K562 (cell line): ENCODE data around the gene ZNF224. TPM values are rescaled to one million over a fixed set of nuclear protein-coding genes. Genes with fewer than 3 reads are reported as not detected.

Source experiments
- polyA plus RNA-seq, 8 experiments: library from polyadenylated mRNA; depleted of rRNA in 4 of 8; stranded (reverse) in 5 of 8; unstranded in 3 of 8; fragments of >200 nt; fragmentation: Nextera tagmentation in 2 of 8; fragmentation: Illumina TruSeq in 1 of 8; extraction: Ambion mirVana in 2 of 8; extraction: Trizol in 1 of 8; gene quantifications; 2 replicates each; pipeline versions ENCODE4 v1.2.1 to v1.2.3, GENCODE V29; 2011 to 2014; ENCODE audit warnings: inconsistent platforms in 1 of 8, missing spikeins in 1 of 8
- small RNA-seq: library from RNA; depleted of rRNA; stranded (forward); fragments of <200 nt; gene quantifications from one replicate; pipeline ENCODE3, GENCODE V24; 2014
- total RNA-seq, 7 experiments: library from RNA; depleted of rRNA in 6 of 7; stranded (reverse); fragments of >200 nt in 6 of 7; fragmentation: Illumina TruSeq in 2 of 7; extraction: Trizol in 2 of 7; gene quantifications; 2 replicates each; pipeline versions ENCODE4 v1.2.1 to v1.2.3, GENCODE V29; 2011 to 2021; ENCODE audit warnings: low replicate concordance in 1 of 7

Gene ZNF224
- total and polyA plus RNA-seq, 9 of the 15 experiments (the other 6 are each of a cell fraction or from before 2014, with no cell fraction given), result 4.4 to 15.6 (median 10.0) TPM

Small RNA genes lying within 50 kb of the gene (small RNA-seq; reads per million reads assigned to genes)
- not detected for gene RNU6-902P

Other genes with a start within 250 kb of the ZNF224 start
Only the 7 nearest of the 14 such genes appear.
- 1.3 and 1.6 TPM in 2 replicates for gene ZNF230, start 91.4 kb upstream of the ZNF224 start, total RNA-seq (2014; rRNA removed)
- 2.4 and 3.0 TPM in 2 replicates for gene ZNF230, start 91.4 kb upstream of the ZNF224 start, total RNA-seq (2014; rRNA removed; fragmentation: Illumina TruSeq; extraction: Trizol)
- gene ZNF230, start 91.4 kb upstream of the ZNF224 start, total RNA-seq (2015; rRNA removed; fragmentation: Illumina TruSeq; extraction: Trizol), result 1.6 and 2.3 TPM in 2 replicates
- 1.8 and 3.1 TPM in 2 replicates for gene ZNF230, start 91.4 kb upstream of the ZNF224 start, total RNA-seq (2021)
- gene ZNF230, start 91.4 kb upstream of the ZNF224 start, polyA plus RNA-seq (2011; rRNA removed), result 2.2 and 4.0 TPM in 2 replicates
- 1.7 and 2.2 TPM in 2 replicates for gene ZNF230, start 91.4 kb upstream of the ZNF224 start, polyA plus RNA-seq (2014; fragmentation: Illumina TruSeq; extraction: Trizol)
- gene ZNF230, start 91.4 kb upstream of the ZNF224 start, polyA plus RNA-seq (2014; fragmentation: Nextera tagmentation; extraction: Ambion mirVana), result 1 to 10 TPM; 2.0 TPM
- 2.3 and 3.1 TPM in 2 replicates for gene ZNF230, start 91.4 kb upstream of the ZNF224 start, polyA plus RNA-seq (2014; rRNA removed)
- 2.2 and 4.2 TPM in 2 replicates for gene ZNF222, start 69.0 kb upstream of the ZNF224 start, total RNA-seq (2014; rRNA removed)
- 4.5 and 5.8 TPM in 2 replicates for gene ZNF222, start 69.0 kb upstream of the ZNF224 start, total RNA-seq (2014; rRNA removed; fragmentation: Illumina TruSeq; extraction: Trizol)
- 2.3 and 3.0 TPM in 2 replicates for gene ZNF222, start 69.0 kb upstream of the ZNF224 start, total RNA-seq (2015; rRNA removed; fragmentation: Illumina TruSeq; extraction: Trizol)
- gene ZNF222, start 69.0 kb upstream of the ZNF224 start, total RNA-seq (2021), result 2.3 and 2.8 TPM in 2 replicates
- gene ZNF222, start 69.0 kb upstream of the ZNF224 start, polyA plus RNA-seq (2011; rRNA removed), result 1.8 and 2.3 TPM in 2 replicates
- gene ZNF222, start 69.0 kb upstream of the ZNF224 start, polyA plus RNA-seq (2014; fragmentation: Illumina TruSeq; extraction: Trizol), result 3.6 and 3.8 TPM in 2 replicates
- 1 to 10 TPM; 2.4 to 3.6 TPM for gene ZNF222, start 69.0 kb upstream of the ZNF224 start, polyA plus RNA-seq (2014; fragmentation: Nextera tagmentation; extraction: Ambion mirVana)
- gene ZNF222, start 69.0 kb upstream of the ZNF224 start, polyA plus RNA-seq (2014; rRNA removed), result 2.8 and 4.6 TPM in 2 replicates
- gene ZNF223, start 42.3 kb upstream of the ZNF224 start, total RNA-seq (2014; rRNA removed), result 1.2 and 1.3 TPM in 2 replicates
- gene ZNF223, start 42.3 kb upstream of the ZNF224 start, total RNA-seq (2014; rRNA removed; fragmentation: Illumina TruSeq; extraction: Trizol), result 0.44 and 0.70 TPM in 2 replicates
- gene ZNF223, start 42.3 kb upstream of the ZNF224 start, total RNA-seq (2015; rRNA removed; fragmentation: Illumina TruSeq; extraction: Trizol), result 0.54 and 0.57 TPM in 2 replicates
- 0.35 and 0.85 TPM in 2 replicates for gene ZNF223, start 42.3 kb upstream of the ZNF224 start, total RNA-seq (2021)
- 0.21 and 0.26 TPM in 2 replicates for gene ZNF223, start 42.3 kb upstream of the ZNF224 start, polyA plus RNA-seq (2011; rRNA removed)
- gene ZNF223, start 42.3 kb upstream of the ZNF224 start, polyA plus RNA-seq (2014; fragmentation: Illumina TruSeq; extraction: Trizol), result 0.71 and 1.1 TPM in 2 replicates
- 1 to 10 TPM; 1.2 to 1.8 TPM for gene ZNF223, start 42.3 kb upstream of the ZNF224 start, polyA plus RNA-seq (2014; fragmentation: Nextera tagmentation; extraction: Ambion mirVana)
- gene ZNF223, start 42.3 kb upstream of the ZNF224 start, polyA plus RNA-seq (2014; rRNA removed), result 0.98 and 1.1 TPM in 2 replicates
- gene ZNF284, start 22.2 kb upstream of the ZNF224 start, total RNA-seq (2014; rRNA removed), result 0.16 and 0.23 TPM in 2 replicates
- gene ZNF284, start 22.2 kb upstream of the ZNF224 start, total RNA-seq (2014; rRNA removed; fragmentation: Illumina TruSeq; extraction: Trizol), result 0.22 and 0.29 TPM in 2 replicates
- gene ZNF284, start 22.2 kb upstream of the ZNF224 start, total RNA-seq (2015; rRNA removed; fragmentation: Illumina TruSeq; extraction: Trizol), result 0.18 and 0.19 TPM in 2 replicates
- 0.18 and 0.24 TPM in 2 replicates for gene ZNF284, start 22.2 kb upstream of the ZNF224 start, total RNA-seq (2021)
- 0.04 and 0.07 TPM in 2 replicates for gene ZNF284, start 22.2 kb upstream of the ZNF224 start, polyA plus RNA-seq (2011; rRNA removed)
- gene ZNF284, start 22.2 kb upstream of the ZNF224 start, polyA plus RNA-seq (2014; fragmentation: Illumina TruSeq; extraction: Trizol), result 0.10 and 0.17 TPM in 2 replicates
- gene ZNF284, start 22.2 kb upstream of the ZNF224 start, polyA plus RNA-seq (2014; fragmentation: Nextera tagmentation; extraction: Ambion mirVana), result under 1 TPM; 0.13 to 0.20 TPM
- 0.03 and 0.20 TPM in 2 replicates for gene ZNF284, start 22.2 kb upstream of the ZNF224 start, polyA plus RNA-seq (2014; rRNA removed)
- gene ZNF225, start 19.0 kb downstream of the ZNF224 start, total RNA-seq (2014; rRNA removed), result 1.5 and 1.6 TPM in 2 replicates
- 3.9 and 5.3 TPM in 2 replicates for gene ZNF225, start 19.0 kb downstream of the ZNF224 start, total RNA-seq (2014; rRNA removed; fragmentation: Illumina TruSeq; extraction: Trizol)
- gene ZNF225, start 19.0 kb downstream of the ZNF224 start, total RNA-seq (2015; rRNA removed; fragmentation: Illumina TruSeq; extraction: Trizol), result 2.1 and 2.7 TPM in 2 replicates
- gene ZNF225, start 19.0 kb downstream of the ZNF224 start, total RNA-seq (2021), result 2.3 and 4.2 TPM in 2 replicates
- gene ZNF225, start 19.0 kb downstream of the ZNF224 start, polyA plus RNA-seq (2011; rRNA removed), result 1.8 and 2.5 TPM in 2 replicates
- 1.5 and 1.8 TPM in 2 replicates for gene ZNF225, start 19.0 kb downstream of the ZNF224 start, polyA plus RNA-seq (2014; fragmentation: Illumina TruSeq; extraction: Trizol)
- gene ZNF225, start 19.0 kb downstream of the ZNF224 start, polyA plus RNA-seq (2014; fragmentation: Nextera tagmentation; extraction: Ambion mirVana), result 1 to 10 TPM; 1.4 to 2.2 TPM
- 0.84 and 1.9 TPM in 2 replicates for gene ZNF225, start 19.0 kb downstream of the ZNF224 start, polyA plus RNA-seq (2014; rRNA removed)
- gene ZNF234, start 47.2 kb downstream of the ZNF224 start, total RNA-seq (2014; rRNA removed), result 0.69 and 0.82 TPM in 2 replicates
- gene ZNF234, start 47.2 kb downstream of the ZNF224 start, total RNA-seq (2014; rRNA removed; fragmentation: Illumina TruSeq; extraction: Trizol), result 2.7 and 2.9 TPM in 2 replicates
- 1.4 and 1.6 TPM in 2 replicates for gene ZNF234, start 47.2 kb downstream of the ZNF224 start, total RNA-seq (2015; rRNA removed; fragmentation: Illumina TruSeq; extraction: Trizol)
- gene ZNF234, start 47.2 kb downstream of the ZNF224 start, total RNA-seq (2021), result 1.6 and 1.9 TPM in 2 replicates
- 1.1 and 1.6 TPM in 2 replicates for gene ZNF234, start 47.2 kb downstream of the ZNF224 start, polyA plus RNA-seq (2011; rRNA removed)
- gene ZNF234, start 47.2 kb downstream of the ZNF224 start, polyA plus RNA-seq (2014; fragmentation: Illumina TruSeq; extraction: Trizol), result 1.2 and 1.9 TPM in 2 replicates
- gene ZNF234, start 47.2 kb downstream of the ZNF224 start, polyA plus RNA-seq (2014; fragmentation: Nextera tagmentation; extraction: Ambion mirVana), result 1 to 10 TPM; 1.5 to 1.9 TPM
- 0.85 and 2.0 TPM in 2 replicates for gene ZNF234, start 47.2 kb downstream of the ZNF224 start, polyA plus RNA-seq (2014; rRNA removed)
- 6.2 and 6.5 TPM in 2 replicates for gene ZNF226, start 70.7 kb downstream of the ZNF224 start, total RNA-seq (2014; rRNA removed)
- gene ZNF226, start 70.7 kb downstream of the ZNF224 start, total RNA-seq (2014; rRNA removed; fragmentation: Illumina TruSeq; extraction: Trizol), result 9.3 and 12.0 TPM in 2 replicates
- gene ZNF226, start 70.7 kb downstream of the ZNF224 start, total RNA-seq (2015; rRNA removed; fragmentation: Illumina TruSeq; extraction: Trizol), result 5.7 and 6.2 TPM in 2 replicates
- 8.2 and 8.5 TPM in 2 replicates for gene ZNF226, start 70.7 kb downstream of the ZNF224 start, total RNA-seq (2021)
- gene ZNF226, start 70.7 kb downstream of the ZNF224 start, polyA plus RNA-seq (2011; rRNA removed), result 5.8 and 9.8 TPM in 2 replicates
- gene ZNF226, start 70.7 kb downstream of the ZNF224 start, polyA plus RNA-seq (2014; fragmentation: Illumina TruSeq; extraction: Trizol), result 7.1 and 9.0 TPM in 2 replicates
- gene ZNF226, start 70.7 kb downstream of the ZNF224 start, polyA plus RNA-seq (2014; fragmentation: Nextera tagmentation; extraction: Ambion mirVana), result 10 to 100 TPM; 18.0 to 19.4 TPM
- gene ZNF226, start 70.7 kb downstream of the ZNF224 start, polyA plus RNA-seq (2014; rRNA removed), result 9.2 and 15.5 TPM in 2 replicates